Epithelial cell of proximal tubule (primary cell): ENCODE measurements around the gene DSC1. TPM values are rescaled to one million over a fixed set of nuclear protein-coding genes. Genes with fewer than 3 reads are reported as not detected.

ENCODE experiments used
- DNase-seq: peaks from one replicate; pipeline ENCODE4 v3.0.0-alpha.2; 2011; ENCODE audit warnings: low read depth
- H3K4me3 ChIP-seq: 2 replicates; pipeline ENCODE4 v1.5.1; 2011; ENCODE audit warnings: low read depth, mild to moderate bottlenecking, low read length
- total RNA-seq: library from RNA; depleted of rRNA; stranded (reverse); fragments of >200 nt; gene quantifications from 2 replicates; pipeline ENCODE4 v1.2.3, GENCODE V29; 2015
- TF ChIP-seq, protein P1 (sequence below): conservative IDR thresholded peaks from 2 replicates; pipeline ENCODE4 v1.5.1; 2012; ENCODE audit warnings: low read depth, mild to moderate bottlenecking, low read length

The DSC1 gene
- total RNA-seq, 1 donor from 2014 or later, result not detected

DNA sequence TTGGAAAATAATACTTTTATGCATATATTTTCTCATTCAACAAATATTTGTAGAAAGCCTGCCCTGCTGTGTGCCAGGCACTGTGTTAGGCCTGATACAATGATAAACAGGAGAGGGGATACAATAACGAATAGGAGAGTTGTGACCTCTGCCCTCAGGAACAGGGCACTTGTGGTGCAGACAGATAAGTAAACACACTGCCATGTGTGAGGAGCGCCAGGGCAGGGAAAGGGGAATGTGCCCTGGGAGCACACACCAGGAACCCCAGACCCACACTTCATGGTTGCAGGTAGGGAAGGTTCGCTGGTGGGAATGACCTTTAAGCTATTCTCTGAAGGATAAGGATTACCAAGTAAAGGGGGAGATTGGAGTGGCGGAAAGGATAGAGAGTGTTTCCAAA, 42.2 kb upstream of the DSC1 start:
- DNase-seq, result no peak
- H3K4me3 ChIP-seq, result no peak overlapping the region
- TF ChIP-seq, protein P1, sequence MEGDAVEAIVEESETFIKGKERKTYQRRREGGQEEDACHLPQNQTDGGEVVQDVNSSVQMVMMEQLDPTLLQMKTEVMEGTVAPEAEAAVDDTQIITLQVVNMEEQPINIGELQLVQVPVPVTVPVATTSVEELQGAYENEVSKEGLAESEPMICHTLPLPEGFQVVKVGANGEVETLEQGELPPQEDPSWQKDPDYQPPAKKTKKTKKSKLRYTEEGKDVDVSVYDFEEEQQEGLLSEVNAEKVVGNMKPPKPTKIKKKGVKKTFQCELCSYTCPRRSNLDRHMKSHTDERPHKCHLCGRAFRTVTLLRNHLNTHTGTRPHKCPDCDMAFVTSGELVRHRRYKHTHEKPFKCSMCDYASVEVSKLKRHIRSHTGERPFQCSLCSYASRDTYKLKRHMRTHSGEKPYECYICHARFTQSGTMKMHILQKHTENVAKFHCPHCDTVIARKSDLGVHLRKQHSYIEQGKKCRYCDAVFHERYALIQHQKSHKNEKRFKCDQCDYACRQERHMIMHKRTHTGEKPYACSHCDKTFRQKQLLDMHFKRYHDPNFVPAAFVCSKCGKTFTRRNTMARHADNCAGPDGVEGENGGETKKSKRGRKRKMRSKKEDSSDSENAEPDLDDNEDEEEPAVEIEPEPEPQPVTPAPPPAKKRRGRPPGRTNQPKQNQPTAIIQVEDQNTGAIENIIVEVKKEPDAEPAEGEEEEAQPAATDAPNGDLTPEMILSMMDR, result no peak

DNA sequence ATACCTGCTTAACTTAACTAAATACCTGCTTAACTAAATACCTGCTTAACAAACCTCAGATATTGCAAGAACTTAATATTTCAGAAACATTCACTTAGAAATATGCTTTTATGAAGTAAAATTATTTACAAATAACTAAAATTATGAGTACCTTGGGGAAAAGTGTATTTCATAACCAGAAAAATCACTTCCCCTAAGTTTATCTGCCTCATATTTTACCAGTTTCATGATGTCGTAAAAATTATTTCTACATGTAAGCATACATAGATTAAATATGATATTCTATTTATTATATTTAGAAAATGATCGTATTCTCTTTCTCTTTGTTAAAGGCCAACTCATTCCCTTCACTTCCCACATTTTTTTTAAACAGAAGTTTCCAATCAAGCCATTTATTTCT, 41.5 kb upstream of the DSC1 start:
- TF ChIP-seq, protein P1, result no peak
- no peak overlapping the region for H3K4me3 ChIP-seq
- no peak for DNase-seq

DNA sequence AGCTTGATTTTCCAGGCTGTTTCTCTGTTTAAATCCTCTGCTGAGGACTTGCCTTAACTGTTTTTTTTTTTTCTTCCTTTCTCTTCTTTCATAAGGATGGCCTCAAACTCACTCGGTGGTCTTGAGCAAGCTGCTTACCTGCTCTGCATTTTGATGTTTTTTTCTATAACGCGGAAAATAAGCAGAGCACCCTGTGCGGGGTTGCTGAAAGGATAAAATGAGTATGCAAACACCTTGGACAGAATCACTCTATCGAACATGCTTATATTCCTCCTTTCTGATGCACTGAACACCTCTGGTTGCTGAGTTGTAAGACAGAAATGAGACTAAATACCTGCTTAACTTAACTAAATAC, 41.1 kb upstream of the DSC1 start:
- no peak for DNase-seq
- TF ChIP-seq, protein P1, result no peak
- no peak overlapping the region for H3K4me3 ChIP-seq

DNA sequence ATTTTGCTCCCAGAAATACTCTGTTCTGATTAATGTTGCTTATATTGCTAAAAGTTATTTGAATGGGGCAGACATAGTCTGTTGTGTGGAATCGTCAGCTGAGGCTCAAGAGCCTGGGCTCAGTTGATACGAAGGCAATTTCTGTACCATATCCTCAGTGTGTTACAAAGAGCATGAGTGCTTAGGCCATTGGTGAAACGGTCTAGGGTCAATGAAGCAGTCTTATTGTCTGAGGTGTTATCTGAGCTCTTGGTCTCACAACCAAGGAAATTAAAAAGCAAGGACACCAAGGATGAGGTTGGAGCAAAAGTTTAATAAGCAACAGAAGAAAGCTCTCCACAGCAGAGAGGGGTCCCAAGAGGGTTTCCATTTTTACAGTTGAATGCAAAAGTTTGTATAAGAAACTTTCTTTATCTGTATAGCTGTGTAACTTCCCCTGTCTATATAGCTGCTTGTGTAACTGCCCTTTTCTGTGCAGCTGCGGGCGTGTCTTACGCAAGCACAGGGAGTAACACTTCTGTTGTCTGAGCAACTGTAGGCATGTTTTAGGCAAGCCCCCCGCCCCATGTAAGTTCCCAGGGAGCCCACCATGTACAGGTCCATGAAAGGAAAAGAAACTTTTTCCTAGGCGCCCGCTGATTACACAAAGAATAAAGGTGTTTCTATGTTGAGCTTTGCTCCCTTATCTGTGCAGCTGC, 40.6 kb upstream of the DSC1 start:
- DNase-seq, result no peak
- TF ChIP-seq, protein P1, result no peak
- H3K4me3 ChIP-seq, result no peak overlapping the region

DNA sequence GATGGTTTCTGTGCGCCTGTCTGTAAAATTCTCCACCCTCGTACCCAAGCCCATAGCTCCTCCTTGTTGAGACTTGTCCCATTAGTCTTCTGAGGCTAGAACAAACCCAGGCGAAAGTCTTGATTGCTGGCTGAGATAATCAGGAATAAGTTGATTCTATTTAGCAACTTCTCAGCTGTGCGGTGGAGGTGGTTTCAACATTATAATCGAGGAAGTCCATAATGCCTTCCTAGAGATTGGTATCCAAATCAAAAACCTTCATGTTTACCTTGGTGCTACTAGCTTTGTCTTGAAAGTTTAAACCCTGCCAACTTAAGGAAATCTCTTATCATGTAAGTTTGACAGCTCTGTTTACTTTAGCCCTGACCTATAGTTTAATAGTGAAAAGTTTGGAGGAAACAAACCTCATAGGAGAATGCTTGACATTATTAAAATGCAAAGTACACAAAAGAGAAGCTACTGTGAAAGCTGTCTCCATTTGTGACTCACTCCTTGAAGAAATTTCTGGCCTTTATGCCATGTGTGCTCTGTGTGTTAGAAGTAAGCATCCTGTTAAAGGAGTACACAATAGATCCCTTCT, 36.6 kb upstream of the DSC1 start:
- H3K4me3 ChIP-seq, result no peak overlapping the region
- no peak for DNase-seq
- TF ChIP-seq, protein P1, result no peak

DNA sequence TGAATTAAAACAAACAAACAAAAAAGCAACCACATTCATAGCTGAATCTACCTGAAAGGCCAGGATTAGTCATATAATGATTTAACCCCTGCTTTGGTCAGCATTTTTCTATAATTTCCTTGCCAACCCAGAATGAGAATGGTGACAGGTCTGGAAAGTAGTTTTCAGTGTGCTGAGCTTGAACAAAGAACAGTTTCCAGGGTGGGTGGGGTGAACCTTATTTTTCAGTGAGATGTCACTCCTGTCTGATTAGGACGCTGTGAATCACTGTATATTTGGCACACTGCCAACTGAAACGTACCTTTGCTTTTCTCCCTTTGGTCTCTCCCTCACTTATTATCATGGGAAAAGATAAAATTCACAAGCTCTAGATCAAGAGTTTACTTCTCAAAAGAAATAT, 35.0 kb upstream of the DSC1 start:
- H3K4me3 ChIP-seq, result no peak overlapping the region
- TF ChIP-seq, protein P1, result no peak
- peak; percentile 16 for DNase-seq

DNA sequence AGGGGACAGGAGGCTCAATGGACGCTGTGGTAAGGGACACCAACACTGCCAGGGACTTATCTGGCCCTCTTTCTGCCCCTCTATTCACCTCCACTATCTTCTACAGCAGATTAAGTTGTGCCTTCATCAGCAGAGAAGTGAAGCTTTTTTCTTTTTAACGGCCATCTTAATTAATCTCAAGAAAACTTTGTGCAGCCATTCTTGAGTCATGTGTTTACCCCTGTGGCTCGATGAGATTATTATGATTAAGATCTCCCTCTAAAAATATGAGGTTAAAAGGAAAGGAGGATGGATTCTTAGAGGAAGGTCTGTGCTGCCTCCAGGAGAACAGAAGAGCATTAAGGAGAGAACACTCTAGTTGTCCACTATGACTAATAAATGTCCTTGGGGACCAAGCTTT, 32.4 kb upstream of the DSC1 start:
- no peak overlapping the region for H3K4me3 ChIP-seq
- TF ChIP-seq, protein P1, result no peak
- no peak for DNase-seq
